Hematopoietic multipotent progenitor cell treated with erythropoietin and hydrocortisone succinate and interleukin-3 and kit ligand, for 6 days (in vitro differentiated cells): ENCODE results near the gene RGSL1.

Experiments
- DNase-seq: peaks from one replicate; pipeline ENCODE4 v3.0.0-alpha.2; 2015

Gene RGSL1

DNA sequence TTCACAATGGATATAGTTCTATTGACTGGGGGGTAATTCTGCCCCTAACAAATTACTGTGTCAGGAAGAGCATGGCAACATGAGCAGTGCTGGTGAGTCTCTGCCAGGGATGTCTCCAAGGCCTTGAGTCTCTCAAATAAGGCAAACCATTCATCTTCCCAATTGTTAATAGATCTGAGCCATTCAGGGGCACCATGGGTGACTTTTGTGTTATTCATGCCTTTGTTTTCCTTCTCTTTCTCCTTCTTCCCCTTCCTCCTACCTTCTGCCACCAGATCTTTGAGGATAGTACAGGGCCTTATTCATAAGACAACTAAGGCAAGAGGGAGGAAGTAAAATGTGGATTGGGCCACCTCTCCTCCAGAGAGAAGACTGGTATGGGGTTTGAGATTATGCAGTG, at the start of gene RGSL1:
RGSL1 (plus strand) TSS at position 60 of the 400 bp plus-strand sequence; CDS start at position 80, 20 bp downstream.
- DNase-seq: no peak

DNA sequence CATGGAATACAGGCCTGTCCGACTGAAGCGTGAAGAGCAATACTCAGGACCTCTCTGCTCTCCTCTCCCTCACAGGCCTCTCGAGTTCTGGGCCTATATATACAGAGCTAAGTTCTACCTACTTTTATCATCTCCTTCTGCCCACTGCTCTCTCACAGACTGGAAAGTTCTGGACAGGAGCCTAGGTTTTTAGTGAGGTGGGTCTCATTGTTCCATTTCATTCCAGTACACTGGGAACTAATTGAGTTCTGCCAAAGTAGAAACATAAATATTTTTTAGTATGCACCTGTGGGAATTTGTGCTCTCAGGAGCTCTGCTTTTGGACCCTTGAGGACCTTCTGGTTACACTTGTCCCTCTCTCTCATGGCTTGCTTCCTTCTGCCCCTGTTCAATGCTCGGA, 49.4 kb upstream of the RGSL1 start, which contains the start of gene TEDDM1:
TEDDM1 (minus strand) TSS at position 101 of the 400 bp plus-strand sequence. CDS start 182 bp downstream, outside the sequence.
- DNase-seq: no peak

DNA sequence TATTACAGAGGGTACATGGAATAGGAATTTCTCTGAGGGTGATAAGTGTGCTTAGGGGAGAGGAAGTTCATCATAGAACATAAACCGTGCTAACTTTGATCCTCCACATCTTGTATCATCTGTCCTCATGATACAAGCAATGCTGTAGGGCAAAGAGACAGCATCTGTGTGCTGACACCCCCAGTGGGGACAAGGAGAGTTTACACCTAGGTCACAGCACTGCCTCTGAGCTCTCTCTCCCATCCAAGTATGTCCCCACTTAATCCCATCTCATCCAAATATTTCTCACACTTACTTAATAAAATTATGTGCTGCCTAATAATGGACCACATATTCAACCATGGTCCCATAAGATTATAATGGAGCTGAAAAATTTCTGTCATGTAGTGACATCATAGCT, 45.2 kb upstream of the RGSL1 start:
- DNase-seq: peak; percentile 34

DNA sequence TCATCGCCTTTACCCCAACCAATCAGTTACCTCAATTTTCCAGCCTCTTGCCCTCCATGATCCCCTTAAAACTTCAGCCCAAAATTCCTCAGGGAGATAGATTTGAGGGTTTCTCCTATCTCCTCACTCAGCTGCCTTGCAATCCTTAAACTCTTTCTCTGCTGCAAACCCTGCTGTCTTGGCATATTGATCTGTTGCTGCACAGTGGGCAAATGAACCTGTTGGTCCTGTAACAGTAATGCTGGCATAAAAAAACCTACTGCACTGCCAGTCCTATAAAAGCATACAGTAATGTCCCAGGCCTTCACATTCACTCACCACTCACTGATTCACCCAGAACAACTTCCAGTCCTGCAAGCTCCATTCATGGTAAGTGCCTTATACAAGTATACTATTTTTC, 44.4 kb upstream of the RGSL1 start:
- no peak for DNase-seq

DNA sequence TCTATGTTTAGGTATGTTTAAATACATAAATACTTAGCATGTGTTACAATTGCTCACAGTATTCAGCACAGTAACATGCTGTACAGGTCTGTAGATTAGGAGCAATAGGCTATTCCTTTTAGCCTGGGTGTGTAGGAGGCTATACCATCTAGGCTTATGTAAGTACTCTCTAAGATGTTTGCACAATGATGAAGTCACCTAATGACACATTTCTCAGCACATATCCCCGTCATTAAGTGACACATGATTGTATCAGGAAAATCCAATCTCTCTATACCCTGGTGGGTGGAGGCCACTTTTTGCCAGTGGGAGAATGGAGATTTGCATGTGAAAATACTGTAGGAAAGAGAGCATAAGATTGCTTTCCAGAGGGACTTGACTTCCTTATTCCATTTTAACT, 43.9 kb upstream of the RGSL1 start:
- DNase-seq: no peak

DNA sequence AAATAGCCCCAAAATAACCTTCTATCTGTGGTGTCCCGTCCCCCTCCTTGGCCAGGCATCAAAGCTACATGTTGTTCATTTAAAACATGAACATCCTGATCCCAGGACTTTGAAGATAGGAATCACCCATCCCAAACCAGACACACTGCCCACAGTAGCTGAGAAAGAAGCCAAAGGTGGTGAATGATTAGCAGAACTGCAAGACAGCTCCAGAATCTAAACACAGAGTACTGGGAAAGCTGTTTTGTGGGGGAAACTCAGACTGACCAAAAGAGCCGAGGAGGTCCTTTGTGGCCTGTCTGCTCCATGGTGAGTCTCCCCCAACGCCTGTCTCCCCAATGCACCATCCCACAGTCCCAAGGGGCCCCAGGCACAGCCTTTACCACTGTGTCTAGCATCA, 42.2 kb upstream of the RGSL1 start:
- no peak for DNase-seq

DNA sequence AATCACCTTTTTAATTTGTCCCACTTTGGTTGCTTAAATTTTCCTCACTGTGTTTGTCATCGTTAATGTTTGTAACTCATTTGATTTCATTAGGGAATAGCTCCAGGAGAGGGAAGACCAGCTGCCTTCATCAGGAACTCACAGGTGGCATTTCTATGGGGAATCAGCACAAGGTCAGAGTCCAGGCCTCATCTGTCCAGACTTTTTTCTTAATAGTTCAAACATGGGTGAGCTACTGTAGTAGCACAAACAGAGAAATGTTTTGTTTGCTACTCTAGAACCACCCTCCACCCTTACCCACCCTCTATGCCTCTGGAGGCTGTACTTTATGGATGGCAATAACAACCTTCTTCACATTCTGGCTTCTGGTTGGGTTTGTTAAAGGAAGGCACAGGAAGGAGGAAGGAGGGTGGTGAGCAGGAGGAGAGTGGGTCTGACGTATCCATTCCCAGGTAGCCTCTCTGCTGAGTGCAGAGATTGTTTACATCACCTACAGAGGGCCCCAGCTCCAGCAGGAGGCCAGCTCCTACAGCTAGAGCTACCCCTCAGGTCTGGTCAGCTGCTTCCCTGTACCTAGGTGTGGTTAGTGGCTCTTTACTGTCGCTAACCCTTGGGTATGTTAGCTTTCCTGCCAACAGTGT, 41.4 kb upstream of the RGSL1 start:
- no peak for DNase-seq

DNA sequence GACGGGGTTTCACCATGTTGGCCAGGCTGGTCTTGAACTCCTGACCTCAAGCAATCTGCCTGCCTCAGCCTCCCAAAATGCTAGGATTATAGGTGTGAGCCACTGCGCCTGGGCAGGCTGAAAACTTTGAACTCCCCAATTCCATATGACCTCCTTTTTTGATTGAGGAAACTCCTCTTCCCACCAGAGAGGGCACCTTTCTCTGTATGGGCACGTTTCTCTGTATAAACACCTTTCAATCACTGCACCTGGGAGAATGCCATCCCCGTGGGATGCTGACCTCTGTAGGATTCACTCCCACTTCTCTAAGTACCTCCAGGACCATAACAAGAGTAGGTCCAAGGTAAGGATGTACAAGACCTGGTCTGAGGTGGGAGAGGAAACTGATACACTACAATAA, 39.8 kb upstream of the RGSL1 start:
- no peak for DNase-seq

DNA sequence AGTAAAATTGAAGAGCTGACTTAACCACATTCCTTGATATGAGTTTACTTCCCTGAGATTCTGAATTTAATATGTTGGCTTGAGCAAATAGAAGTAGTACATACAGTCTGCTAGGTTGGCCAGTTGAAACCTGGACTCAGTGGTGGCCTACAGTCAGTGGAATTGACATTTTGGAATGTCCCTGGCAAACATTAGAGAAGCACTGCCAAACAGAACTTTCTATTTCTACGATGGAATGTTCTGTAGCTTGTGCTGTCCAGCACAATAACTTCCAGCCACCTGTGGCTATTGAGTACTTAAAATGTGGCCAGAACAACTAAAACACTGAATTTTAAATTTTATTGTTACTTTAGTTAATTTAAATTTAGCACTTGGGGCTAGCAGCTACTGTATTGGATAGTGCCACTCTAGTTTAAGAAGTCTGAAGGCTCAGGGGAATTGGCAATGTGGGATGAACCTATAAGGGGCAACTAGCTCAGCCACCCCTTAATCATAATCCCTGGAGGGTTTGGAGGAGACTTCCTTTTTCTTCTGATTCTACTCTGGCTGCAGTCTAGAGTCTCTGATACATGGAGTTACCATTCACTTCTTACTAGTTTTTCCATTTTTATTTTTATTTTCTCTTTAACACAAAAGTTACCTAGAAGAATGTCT, 39.2 kb upstream of the RGSL1 start:
- no peak for DNase-seq

DNA sequence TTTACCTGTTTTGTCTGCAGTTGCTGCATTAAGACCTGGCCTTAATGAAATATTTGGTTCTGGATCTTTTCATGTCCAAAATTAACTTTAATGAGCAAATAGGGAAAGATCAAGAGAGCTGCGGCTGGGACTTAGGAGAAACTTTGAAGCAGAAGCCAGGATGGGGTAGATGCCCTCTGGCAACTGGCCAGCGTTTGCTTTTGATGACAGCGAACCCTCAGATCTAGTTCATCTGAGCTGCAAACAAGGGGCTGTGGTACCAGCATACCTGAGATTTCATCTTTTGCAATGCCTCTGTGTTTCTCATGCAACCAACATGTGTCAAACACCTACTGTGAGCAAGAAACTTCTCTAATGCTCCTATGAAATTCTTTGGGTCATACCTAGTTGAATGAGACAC, 36.5 kb upstream of the RGSL1 start:
- no peak for DNase-seq

DNA sequence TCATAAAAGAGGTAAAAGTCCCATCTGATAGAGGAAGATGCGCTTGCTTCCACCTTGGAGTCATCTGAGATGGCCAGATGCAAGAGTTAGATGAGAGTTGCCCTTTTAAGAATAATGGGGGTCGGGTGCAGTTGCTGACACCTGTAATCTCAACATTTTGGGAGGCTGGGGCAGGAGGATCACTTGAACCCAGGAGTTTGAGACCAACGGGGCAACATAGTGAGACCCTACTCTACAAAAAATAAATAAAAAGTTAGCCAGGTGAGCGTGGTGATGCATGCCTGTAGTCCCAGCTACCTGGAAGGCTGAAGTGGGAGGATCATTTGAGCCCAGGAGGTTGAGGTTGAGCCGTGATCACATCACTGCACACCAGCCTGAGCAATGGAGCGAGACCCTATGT, 36.0 kb upstream of the RGSL1 start:
- no peak for DNase-seq

DNA sequence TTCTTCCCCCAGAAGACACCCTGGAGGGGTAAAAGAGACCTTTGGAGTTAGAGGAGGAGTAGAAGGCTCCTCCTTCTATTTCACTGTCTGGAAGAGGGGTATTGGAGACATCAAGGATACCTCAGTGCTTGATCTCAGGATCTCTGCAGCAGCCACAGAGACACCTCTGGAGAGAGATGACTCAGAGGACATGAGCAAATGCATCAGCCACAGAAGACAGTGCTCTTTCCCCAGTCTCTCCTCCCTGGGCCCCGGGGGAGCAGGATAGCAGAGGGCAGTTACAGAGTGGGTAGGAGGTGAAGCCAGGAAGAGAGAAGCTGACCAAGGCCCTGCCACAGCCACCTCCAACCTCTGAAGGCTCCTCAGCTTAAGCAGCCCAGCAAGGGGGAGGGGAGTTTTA, 34.2 kb upstream of the RGSL1 start:
- no peak for DNase-seq

DNA sequence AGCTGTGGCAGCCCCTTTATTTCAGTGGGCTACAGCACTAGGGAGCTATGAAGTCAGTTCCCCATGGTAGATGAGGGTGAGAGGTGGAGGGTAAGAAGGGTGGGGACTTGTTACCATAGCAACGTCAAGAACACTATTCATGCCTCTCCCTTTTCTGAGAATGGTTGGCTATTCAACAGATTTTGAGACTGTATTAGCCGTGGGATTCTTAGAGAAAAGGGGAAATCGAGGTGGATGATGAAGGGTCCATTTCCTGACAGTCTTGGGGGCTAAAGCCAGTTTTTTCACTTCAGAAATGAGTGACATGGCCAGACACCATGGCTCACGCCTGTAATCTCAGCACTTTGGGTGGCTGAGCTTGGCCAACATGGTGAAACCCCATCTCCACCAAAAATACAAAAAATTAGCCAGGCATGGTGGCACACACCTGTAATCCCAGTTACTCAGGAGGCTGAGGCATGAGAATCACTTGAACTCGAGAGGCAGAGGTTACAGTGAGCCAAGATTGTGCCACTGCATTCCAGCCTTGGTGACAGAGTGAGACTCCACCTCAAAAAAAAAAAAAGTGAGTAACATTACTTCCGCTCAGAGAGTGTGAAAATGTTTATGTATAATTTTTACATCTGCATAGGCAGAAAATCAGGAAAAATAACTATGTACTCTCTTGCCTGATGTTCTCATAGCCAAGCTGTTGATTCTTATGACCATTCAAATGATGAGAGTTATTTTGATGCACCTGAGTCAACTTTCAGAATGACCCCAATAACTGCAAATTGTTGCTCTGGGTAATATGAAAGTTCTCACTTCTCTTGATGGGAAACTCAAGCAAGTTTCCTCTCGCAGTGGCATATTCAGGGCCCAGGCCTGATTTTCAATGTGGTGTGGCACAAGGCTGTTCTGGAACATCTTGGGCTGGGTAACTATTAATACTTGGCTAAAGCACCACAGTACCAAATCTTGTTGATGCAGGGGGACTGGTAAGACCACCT, 23.2 kb upstream of the RGSL1 start:
- DNase-seq: peak; percentile 22

DNA sequence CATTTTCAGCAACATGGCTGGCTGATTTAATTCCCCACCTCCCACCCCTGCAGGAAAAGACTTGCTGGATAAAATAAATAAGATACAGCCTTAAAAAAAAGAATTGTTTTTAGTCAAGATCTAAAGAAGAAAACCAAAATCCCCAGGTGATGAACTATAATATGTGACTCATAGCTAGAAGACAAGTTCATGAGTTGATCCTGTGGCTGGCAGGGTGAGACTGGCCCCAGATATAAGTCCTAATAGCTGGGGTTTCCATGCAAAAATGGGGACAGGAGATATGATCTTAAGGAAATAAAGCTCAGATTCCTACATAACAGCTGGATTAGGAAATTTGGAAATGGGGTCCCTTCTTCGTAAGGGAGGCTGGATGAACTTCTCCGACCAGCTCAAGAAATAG, 21.9 kb upstream of the RGSL1 start:
- DNase-seq: no peak

DNA sequence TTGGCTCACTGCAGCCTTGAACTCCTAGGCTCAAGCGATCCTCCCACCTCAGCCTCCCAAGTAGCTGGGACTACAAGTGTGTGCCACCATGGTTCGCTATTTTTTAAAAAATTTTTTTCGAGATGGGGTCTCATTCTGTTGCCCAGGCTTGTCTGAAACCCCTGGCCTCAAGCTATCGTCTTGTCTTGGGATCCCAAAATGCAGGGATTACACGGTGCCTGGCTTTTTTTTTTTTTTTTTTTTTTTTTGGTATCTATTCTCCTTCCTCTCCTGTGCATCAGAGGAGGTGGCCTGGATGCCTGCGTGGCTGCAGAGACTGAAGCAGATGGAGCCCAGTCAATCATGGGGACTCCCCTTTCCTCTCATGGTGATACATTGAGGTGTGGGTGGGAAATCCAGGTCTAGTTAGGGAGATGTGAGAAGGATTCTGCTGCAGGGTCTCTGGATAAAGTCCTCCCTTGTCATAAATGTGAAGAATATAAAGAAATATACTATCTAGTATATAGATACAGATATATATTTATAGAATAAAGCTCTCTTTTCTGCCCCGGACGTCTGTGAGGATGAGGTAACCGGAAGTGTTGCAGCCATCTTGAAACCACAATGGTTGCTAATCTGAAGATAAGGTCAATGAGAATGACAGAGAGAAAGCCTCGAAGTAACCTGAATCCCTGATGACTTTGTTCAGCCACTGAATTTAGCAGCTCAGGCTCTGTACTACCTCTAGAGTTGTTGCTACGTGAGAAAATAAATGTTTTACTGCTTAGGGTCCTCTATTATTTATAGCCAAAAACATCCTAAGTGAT, 19.5 kb upstream of the RGSL1 start:
- DNase-seq: peak; percentile 84

DNA sequence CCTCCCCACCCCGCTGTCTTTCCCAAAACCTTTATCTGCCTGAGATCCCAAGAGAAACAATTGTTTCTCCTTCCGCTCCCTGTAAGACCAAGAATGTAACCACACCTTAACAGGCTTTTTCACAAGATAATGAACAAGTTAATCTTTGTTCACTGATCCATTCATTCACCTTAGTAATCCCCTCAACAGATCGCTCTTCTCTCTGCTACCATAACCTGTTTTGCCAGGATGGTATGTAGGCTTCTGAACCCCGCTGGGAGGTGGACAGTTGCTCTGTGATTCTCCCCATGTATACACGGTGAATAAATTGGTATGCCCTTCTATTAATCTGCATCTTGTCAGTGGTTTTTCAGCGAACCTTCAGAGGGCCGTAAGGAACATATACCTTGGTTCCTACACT, 18.7 kb upstream of the RGSL1 start:
- DNase-seq: no peak

DNA sequence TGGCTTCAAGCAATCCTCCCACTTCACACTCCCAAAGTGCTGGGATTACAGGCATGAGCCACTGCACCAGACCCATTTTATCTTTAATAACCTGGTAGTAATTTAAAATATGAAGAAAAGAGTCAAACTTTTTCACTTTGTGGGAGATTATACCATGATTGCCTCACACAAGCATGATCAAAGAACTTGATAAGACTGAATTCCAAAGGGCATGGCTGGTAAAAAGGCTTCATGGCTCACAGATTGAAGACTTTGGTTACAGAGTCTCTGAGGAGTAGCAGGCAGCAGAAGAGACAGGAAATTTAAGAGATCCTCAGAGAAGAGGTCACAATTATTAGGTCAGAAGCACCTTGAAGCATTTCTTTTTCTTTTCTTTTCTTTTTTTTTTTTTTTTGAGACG, 16.4 kb upstream of the RGSL1 start:
- DNase-seq: no peak

DNA sequence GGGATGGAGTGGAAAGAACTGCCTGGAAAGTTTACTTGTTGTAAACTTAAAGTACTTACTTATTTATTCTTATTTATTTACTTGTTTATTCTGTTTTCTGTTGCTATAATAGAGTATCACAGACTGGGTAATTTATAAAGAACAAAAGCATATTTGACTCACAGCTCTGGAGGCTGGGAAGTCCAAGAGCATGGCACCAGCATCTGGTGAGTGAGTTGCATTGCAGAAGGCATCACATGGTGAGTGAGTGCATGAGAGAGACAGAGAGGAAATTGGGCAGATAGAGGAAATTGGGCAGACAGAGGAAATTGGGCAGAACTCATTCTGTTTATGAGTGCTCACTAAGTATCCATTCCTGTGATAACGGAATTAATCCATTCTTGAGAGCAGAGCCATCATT, 11.6 kb upstream of the RGSL1 start:
- DNase-seq: no peak

DNA sequence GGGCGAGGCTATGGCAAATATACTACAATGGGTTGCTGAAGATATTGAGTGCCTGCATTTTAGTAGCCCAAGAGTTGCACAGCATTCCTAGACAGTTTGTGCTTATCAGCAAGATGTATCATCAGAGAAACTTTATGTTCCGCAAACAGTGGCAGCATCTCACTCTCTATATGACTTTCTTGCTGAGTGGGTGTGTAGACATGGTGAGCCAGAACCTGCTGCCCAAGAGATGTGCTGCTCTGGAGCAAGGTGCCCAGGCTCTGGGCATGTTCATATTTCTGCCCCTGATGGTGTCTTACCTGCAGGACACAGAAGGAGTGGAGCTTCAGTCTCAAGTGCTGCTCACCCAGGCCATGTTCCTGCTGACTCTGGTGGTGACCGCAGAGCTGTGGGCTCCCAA, 8.2 kb upstream of the RGSL1 start:
- DNase-seq: no peak

DNA sequence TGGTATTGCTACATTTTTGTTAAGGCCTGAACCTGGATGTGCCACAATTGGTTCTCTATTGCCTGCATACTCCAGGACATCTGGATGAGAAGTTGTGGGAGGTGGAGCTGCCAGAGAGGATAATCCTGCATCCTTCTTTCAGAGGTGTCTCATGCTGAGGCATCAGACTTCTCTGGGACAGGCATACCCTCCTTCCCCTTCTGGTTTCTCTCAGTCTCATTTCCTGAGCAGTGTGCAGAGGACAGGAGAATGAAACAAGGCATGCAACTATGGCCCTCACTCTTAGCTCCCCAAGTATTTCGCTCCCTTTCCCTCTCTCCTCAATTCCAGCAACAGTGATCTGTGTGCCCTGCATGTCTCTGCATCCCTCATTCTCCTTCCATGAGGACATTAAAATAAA, 7.6 kb upstream of the RGSL1 start:
- no peak for DNase-seq

DNA sequence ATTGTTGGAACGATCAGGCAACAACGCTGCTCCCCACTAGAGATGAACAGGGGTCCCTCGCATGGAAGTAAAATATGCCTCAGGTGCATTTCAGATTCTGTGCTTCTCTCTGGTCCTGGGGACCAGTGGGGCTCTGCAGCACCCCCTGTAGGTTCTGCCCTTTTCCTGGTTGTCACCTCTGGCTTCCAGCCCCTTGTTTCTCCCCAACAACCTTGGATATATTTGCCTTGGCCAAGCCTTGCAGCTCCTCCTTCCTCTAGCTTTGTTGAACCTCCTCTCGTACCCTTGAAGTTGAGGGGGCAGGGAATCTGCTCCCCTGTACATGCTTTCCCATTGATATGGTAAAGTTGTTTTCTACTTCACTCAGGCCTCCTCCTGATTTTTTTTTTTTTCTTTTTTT, 5.4 kb upstream of the RGSL1 start:
- peak; percentile 15 for DNase-seq

DNA sequence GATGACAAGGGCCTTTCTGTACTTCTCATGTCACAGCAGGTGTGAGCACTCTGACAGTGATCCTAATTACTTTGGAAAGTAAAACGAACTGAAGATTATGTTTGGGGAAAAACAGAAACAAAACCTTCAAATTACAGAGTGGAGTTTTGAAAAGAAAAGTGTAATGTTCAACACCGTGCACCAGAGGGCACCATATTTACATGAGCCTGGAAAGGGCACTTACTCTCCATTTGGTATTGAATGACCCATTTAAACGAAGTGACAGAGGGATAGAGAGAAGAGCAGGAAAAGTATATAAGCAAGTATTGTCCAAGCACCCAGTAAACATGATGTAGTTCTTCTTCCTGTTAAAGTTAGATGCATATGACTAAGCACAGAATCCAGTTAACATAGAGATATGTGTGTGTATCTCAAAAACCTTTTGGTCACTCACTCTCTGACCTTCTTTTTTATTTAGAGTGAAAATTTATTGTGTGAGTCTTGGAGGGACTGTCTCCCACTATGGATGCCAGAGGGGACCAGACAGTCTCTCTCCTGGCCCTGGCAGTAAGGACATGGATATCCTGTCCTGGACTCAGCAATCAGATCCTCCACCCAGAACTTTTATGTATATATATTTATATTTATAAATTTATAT, 3.8 kb upstream of the RGSL1 start:
- peak; percentile 77 for DNase-seq
